H9 (cell line): ENCODE measurements around the gene SAMD14. TPM values are rescaled to one million over a fixed set of nuclear protein-coding genes. Genes with fewer than 3 reads are reported as not detected.

ENCODE experiments used
- DNase-seq: peaks from one replicate; pipeline ENCODE4 v3.0.0-alpha.2; 2017
- H2AFZ ChIP-seq: one replicate; pipeline ENCODE4 v1.6.1; 2013; ENCODE audit warnings: mild to moderate bottlenecking, low read length, control low read depth, moderate library complexity
- H2AK5ac ChIP-seq: 2 replicates; pipeline ENCODE4 v1.6.1; 2013; ENCODE audit warnings: low read length, control low read depth, mixed read lengths; ENCODE audit not compliant: insufficient read length
- H2BK120ac ChIP-seq: one replicate; pipeline ENCODE4 v1.6.1; 2013; ENCODE audit warnings: low read depth, mild to moderate bottlenecking, low read length, control low read depth, inconsistent platforms; ENCODE audit not compliant: poor library complexity, severe bottlenecking
- H2BK12ac ChIP-seq: 2 replicates; pipeline ENCODE4 v1.6.1; 2013; ENCODE audit warnings: low read length, control low read depth, mixed read lengths, low read depth; ENCODE audit not compliant: insufficient read length
- H2BK15ac ChIP-seq: 2 replicates; pipeline ENCODE4 v1.6.1; 2013; ENCODE audit warnings: low read depth, low read length, control low read depth
- H2BK20ac ChIP-seq: one replicate; pipeline ENCODE4 v1.6.1; 2013; ENCODE audit warnings: low read depth, mild to moderate bottlenecking, low read length, control low read depth, inconsistent platforms; ENCODE audit not compliant: poor library complexity, severe bottlenecking
- H2BK5ac ChIP-seq: 2 replicates; pipeline ENCODE4 v1.6.1; 2013; ENCODE audit warnings: low read length, control low read depth, mixed read lengths; ENCODE audit not compliant: insufficient read length
- H3K14ac ChIP-seq: 2 replicates; pipeline ENCODE4 v1.6.1; 2013; ENCODE audit warnings: low read length, control low read depth; ENCODE audit not compliant: insufficient read depth
- H3K18ac ChIP-seq: 2 replicates; pipeline ENCODE4 v1.6.1; 2013; ENCODE audit warnings: low read depth, mild to moderate bottlenecking, mixed read lengths, low read length, control low read depth; ENCODE audit not compliant: insufficient read length
- H3K23ac ChIP-seq: 2 replicates; pipeline ENCODE4 v1.6.1; 2013; ENCODE audit warnings: low read length, control low read depth, mixed read lengths, low read depth; ENCODE audit not compliant: insufficient read length
- H3K23me2 ChIP-seq: 2 replicates; pipeline ENCODE4 v1.6.1; 2013; ENCODE audit warnings: low read depth, mild to moderate bottlenecking, mixed read lengths, low read length, control low read depth; ENCODE audit not compliant: insufficient read length, poor library complexity, severe bottlenecking
- H3K27ac ChIP-seq: 2 replicates; pipeline ENCODE4 v1.5.1; 2013; ENCODE audit warnings: low read length, control low read depth, mixed read lengths, low read depth; ENCODE audit not compliant: insufficient read length
- H3K27me3 ChIP-seq: 2 replicates; pipeline ENCODE4 v1.6.1; 2013; ENCODE audit warnings: low read length, control low read depth, inconsistent platforms; ENCODE audit not compliant: insufficient read depth
- H3K4ac ChIP-seq: 2 replicates; pipeline ENCODE4 v1.6.1; 2013; ENCODE audit warnings: low read depth, mild to moderate bottlenecking, control low read depth, inconsistent platforms, low read length, moderate library complexity
- H3K4me1 ChIP-seq: 2 replicates; pipeline ENCODE4 v1.6.1; 2013; ENCODE audit warnings: low read length, control low read depth, inconsistent platforms; ENCODE audit not compliant: insufficient read depth
- H3K4me2 ChIP-seq: 2 replicates; pipeline ENCODE4 v1.6.1; 2013; ENCODE audit warnings: low read length, control low read depth, mixed read lengths; ENCODE audit not compliant: insufficient read length, insufficient read depth
- H3K56ac ChIP-seq: 2 replicates; pipeline ENCODE4 v1.6.1; 2013; ENCODE audit warnings: low read depth, mild to moderate bottlenecking, mixed read lengths, low read length, control low read depth; ENCODE audit not compliant: insufficient read length
- H3K79me1 ChIP-seq: 2 replicates; pipeline ENCODE4 v1.6.1; 2013; ENCODE audit warnings: low read depth, mild to moderate bottlenecking, moderate library complexity, low read length, control low read depth, inconsistent platforms; ENCODE audit not compliant: insufficient read depth, poor library complexity, severe bottlenecking
- H3K79me2 ChIP-seq: 2 replicates; pipeline ENCODE4 v1.6.1; 2013; ENCODE audit warnings: low read length, control low read depth, inconsistent platforms; ENCODE audit not compliant: insufficient read depth
- H3K9ac ChIP-seq: 2 replicates; pipeline ENCODE4 v1.6.1; 2013; ENCODE audit warnings: low read length, control low read depth, mixed read lengths; ENCODE audit not compliant: insufficient read length; ENCODE audit errors: extremely low read depth
- H3K9me3 ChIP-seq: one replicate; pipeline ENCODE4 v1.6.1; 2013; ENCODE audit warnings: low read depth, low read length, inconsistent platforms; ENCODE audit not compliant: control insufficient read depth
- H3T11ph ChIP-seq: one replicate; pipeline ENCODE4 v1.6.1; 2013; ENCODE audit warnings: mild to moderate bottlenecking, low read length, control low read depth, inconsistent platforms
- H4K20me1 ChIP-seq: one replicate; pipeline ENCODE4 v1.6.1; 2013; ENCODE audit not compliant: control insufficient read depth, insufficient read length, insufficient read depth
- H4K5ac ChIP-seq: 2 replicates; pipeline ENCODE4 v1.6.1; 2013; ENCODE audit warnings: low read depth, mild to moderate bottlenecking, mixed read lengths, low read length, control low read depth; ENCODE audit not compliant: insufficient read length
- H4K8ac ChIP-seq: replicated peaks from 2 replicates; pipeline ENCODE4 v1.6.1; 2013; ENCODE audit warnings: low read length, control low read depth, mixed read lengths, low read depth; ENCODE audit not compliant: insufficient read length
- H4K91ac ChIP-seq: 2 replicates; pipeline ENCODE4 v1.6.1; 2013; ENCODE audit warnings: low read depth, mild to moderate bottlenecking, moderate library complexity, mixed read lengths, low read length, control low read depth; ENCODE audit not compliant: insufficient read length
- H3K27ac Mint-ChIP-seq, 3 experiments: 2 replicates in 2 of 3; 3 replicates in 1 of 3; pipeline ENCODE4 v1.8.0; 2020 to 2021; ENCODE audit warnings: mixed read lengths in 3 of 3, mild to moderate bottlenecking in 1 of 3, moderate library complexity in 1 of 3
- H3K27me3 Mint-ChIP-seq: 2 replicates; pipeline ENCODE4 v1.8.0; 2021; ENCODE audit warnings: low read depth, mild to moderate bottlenecking, moderate library complexity, mixed read lengths
- H3K36me3 Mint-ChIP-seq, 3 experiments: 2 replicates in 2 of 3; 3 replicates in 1 of 3; pipeline ENCODE4 v1.8.0; 2020 to 2021; ENCODE audit warnings: low read depth in 3 of 3, mixed read lengths in 3 of 3; ENCODE audit not compliant: insufficient read depth in 1 of 3
- H3K4me1 Mint-ChIP-seq, 2 experiments: 2 replicates each; pipeline ENCODE4 v1.8.0; 2020; ENCODE audit warnings: mixed read lengths in 2 of 2
- H3K4me3 Mint-ChIP-seq, 2 experiments: 2 replicates in 1 of 2; 3 replicates in 1 of 2; pipeline ENCODE4 v1.8.0; 2020 to 2021; ENCODE audit warnings: mild to moderate bottlenecking in 2 of 2, mixed read lengths in 2 of 2, moderate library complexity in 1 of 2
- H3K9me3 Mint-ChIP-seq, 2 experiments: 2 replicates in 1 of 2; 3 replicates in 1 of 2; pipeline ENCODE4 v1.8.0; 2020; ENCODE audit warnings: mild to moderate bottlenecking in 2 of 2, mixed read lengths in 2 of 2, moderate library complexity in 1 of 2
- CTCF ChIP-seq: fragments of 200-600 bp; sonication (generic); conservative IDR thresholded peaks from 3 replicates; pipeline ENCODE4 v1.8.0; 2021; ENCODE audit warnings: antibody characterized with exemption, mild to moderate bottlenecking
- WGBS: extraction: QIAGEN DNeasy Blood & Tissue Kit; methylation state at CpG from one replicate; pipeline ENCODE4 v1.1.7; 2013; ENCODE audit warnings: missing lambda C conversion rate, low lambda C conversion rate, mixed read lengths; ENCODE audit not compliant: insufficient read length; ENCODE audit errors: extremely low coverage; 5-methylcytosine and 5-hydroxymethylcytosine counted together
- total RNA-seq: library from RNA; stranded (reverse); gene quantifications from 2 replicates; pipeline ENCODE4 v1.2.1, GENCODE V29; 2021

SAMD14 gene
- total RNA-seq, 1 experiment from 2014 or later = 5.9 TPM

GRCh38 chr17:50165867-50166517, 36.0 kb upstream of the SAMD14 start, which contains the start of gene SGCA:
Gene SGCA, plus strand, starts transcription at chr17:50166005. Its CDS starts 36 bp downstream, at chr17:50166041.
- Mint-ChIP-seq H3K36me3 (no peaks in the 10 kb centered on the region), H3K9me3 (no peaks in the 10 kb centered on the region; a peak in 1 of 5 replicates), H3K4me1 (peaks cover 18 to 51% of the 10 kb centered on the region in 2 experiments), H3K27me3 (peaks cover 18% of the 10 kb centered on the region), H3K27ac (peak within 1 kb of the TSS; percentile 5 to 47 (median 45); a peak in 3 of 7 replicates), H3K4me3 (no peak within 1 kb of the TSS; a peak in 1 of 5 replicates)
- H3K4ac ChIP-seq = no peak within 1 kb of the TSS
- no peak within 1 kb of the TSS for H2BK12ac ChIP-seq
- no peaks in the 10 kb centered on the region; the same call in 1 of the 2 replicates for H3K27me3 ChIP-seq
- H2BK120ac ChIP-seq = no peak within 1 kb of the TSS
- H4K20me1 ChIP-seq = no peaks in the 10 kb centered on the region
- DNase-seq = no peak
- no peak within 1 kb of the TSS for H4K91ac ChIP-seq
- H3K9ac ChIP-seq = no peak within 1 kb of the TSS
- WGBS = no CpG with 5 or more reads among the region's 15 CpGs
- H2BK5ac ChIP-seq = no peak within 1 kb of the TSS
- H2BK20ac ChIP-seq = no peak within 1 kb of the TSS
- no peak within 1 kb of the TSS for H4K5ac ChIP-seq
- H2BK15ac ChIP-seq = no peak within 1 kb of the TSS
- no peak within 1 kb of the TSS for H3K14ac ChIP-seq
- H3K4me2 ChIP-seq = no peak within 1 kb of the TSS
- H2AK5ac ChIP-seq = no peak within 1 kb of the TSS
- no peak within 1 kb of the TSS for H3K23ac ChIP-seq
- no peak within 1 kb of the TSS for H3K27ac ChIP-seq
- no peaks in the 10 kb centered on the region for H3K79me2 ChIP-seq
- peaks cover 9% of the 10 kb centered on the region for H3K23me2 ChIP-seq
- H3K4me1 ChIP-seq = peaks cover 3% of the 10 kb centered on the region; the same call in 1 of the 2 replicates
- TF ChIP-seq CTCF = no peak
- H3K79me1 ChIP-seq = no peaks in the 10 kb centered on the region
- no peaks in the 10 kb centered on the region for H3K9me3 ChIP-seq
- no peak within 1 kb of the TSS for H2AFZ ChIP-seq
- no peak within 1 kb of the TSS for H3T11ph ChIP-seq
- H3K18ac ChIP-seq = no peak within 1 kb of the TSS
- no peak within 1 kb of the TSS for H4K8ac ChIP-seq
- H3K56ac ChIP-seq = no peak within 1 kb of the TSS
